GM23338 (cell line): ENCODE results near the gene ATP6V0A4. TPM values are rescaled to one million over a fixed set of nuclear protein-coding genes. Genes with fewer than 3 reads are reported as not detected.

Experiments used
- ATAC-seq: fragments of 200-7000 bp; cut with Tn5 transposase; 3 replicates; pipeline ENCODE4 v1.9.1; 2020
- DNase-seq: peaks from one replicate; pipeline ENCODE4 v3.0.0-alpha.2; 2015; ENCODE audit warnings: low spot score
- H2AFZ ChIP-seq: fragments of 200-600 bp; sonication (generic); 2 replicates; pipeline ENCODE4 v1.8.0; 2016; ENCODE audit warnings: antibody characterized with exemption, mild to moderate bottlenecking, moderate library complexity
- H3F3A ChIP-seq: fragments of 200-600 bp; sonication (generic); replicated peaks from 2 replicates; pipeline ENCODE4 v1.8.0; 2017; ENCODE audit warnings: antibody characterized with exemption, mixed run types, low read depth
- H3K27ac ChIP-seq: fragments of 200-600 bp; sonication (generic); 2 replicates; pipeline ENCODE4 v1.6.1; 2016; ENCODE audit warnings: low read depth
- H3K27me3 ChIP-seq: fragments of 200-600 bp; sonication (generic); 2 replicates; pipeline ENCODE4 v1.8.0; 2016; ENCODE audit warnings: mild to moderate bottlenecking, mixed run types, moderate library complexity; ENCODE audit not compliant: insufficient read depth
- H3K36me3 ChIP-seq: fragments of 200-600 bp; sonication (generic); 2 replicates; pipeline ENCODE4 v1.8.0; 2016; ENCODE audit warnings: mild to moderate bottlenecking; ENCODE audit not compliant: insufficient read depth
- H3K4me1 ChIP-seq: fragments of 200-600 bp; sonication (generic); 2 replicates; pipeline ENCODE4 v1.8.0; 2016; ENCODE audit warnings: mild to moderate bottlenecking, moderate library complexity; ENCODE audit not compliant: insufficient read depth
- H3K4me2 ChIP-seq: fragments of 200-600 bp; sonication (generic); 2 replicates; pipeline ENCODE4 v1.7.1; 2017; ENCODE audit warnings: mixed run types
- H3K4me3 ChIP-seq: fragments of 200-600 bp; sonication (generic); 2 replicates; pipeline ENCODE4 v1.6.1; 2016; ENCODE audit warnings: mixed run types
- H3K79me2 ChIP-seq: fragments of 200-600 bp; sonication (generic); replicated peaks from 2 replicates; pipeline ENCODE4 v1.8.0; 2017; ENCODE audit warnings: mild to moderate bottlenecking; ENCODE audit not compliant: insufficient read depth
- H3K9me2 ChIP-seq: fragments of 200-600 bp; sonication (generic); 2 replicates; pipeline ENCODE4 v1.8.0; 2017; ENCODE audit not compliant: insufficient read depth
- H4K20me1 ChIP-seq: fragments of 200-600 bp; sonication (generic); replicated peaks from 2 replicates; pipeline ENCODE4 v1.8.0; 2017; ENCODE audit warnings: mild to moderate bottlenecking; ENCODE audit not compliant: insufficient read depth
- H3K27ac Mint-ChIP-seq: 2 replicates; pipeline ENCODE4 v1.8.0; 2020; ENCODE audit warnings: inconsistent platforms, mild to moderate bottlenecking, moderate library complexity, mixed read lengths
- H3K27me3 Mint-ChIP-seq: 3 replicates; pipeline ENCODE4 v1.8.0; 2022; ENCODE audit warnings: low read depth, mild to moderate bottlenecking, moderate library complexity, mixed read lengths, inconsistent platforms; ENCODE audit not compliant: insufficient read depth, poor library complexity
- H3K36me3 Mint-ChIP-seq: 3 replicates; pipeline ENCODE4 v1.8.0; 2021; ENCODE audit warnings: low read depth, mild to moderate bottlenecking, inconsistent platforms, moderate library complexity, mixed read lengths
- H3K4me1 Mint-ChIP-seq: 3 replicates; pipeline ENCODE4 v1.8.0; 2020; ENCODE audit warnings: mild to moderate bottlenecking, inconsistent platforms, mixed read lengths
- H3K4me3 Mint-ChIP-seq: 3 replicates; pipeline ENCODE4 v1.8.0; 2021; ENCODE audit warnings: moderate library complexity, mild to moderate bottlenecking, inconsistent platforms, mixed read lengths
- H3K9me3 Mint-ChIP-seq: 3 replicates; pipeline ENCODE4 v1.8.0; 2020; ENCODE audit warnings: moderate library complexity, mild to moderate bottlenecking, inconsistent platforms, mixed read lengths
- CREB1 ChIP-seq: fragments of 250-450 bp; sonication (Bioruptor Pico); IDR thresholded peaks from 2 replicates; pipeline ENCODE4 v1.5.0; 2020; ENCODE audit warnings: low read depth, mild to moderate bottlenecking, moderate library complexity
- CTCF ChIP-seq, 2 experiments: fragments of 200-600 bp in 1 of 2; sonication (generic) in 1 of 2; conservative IDR thresholded peaks; 2 replicates each; pipeline versions ENCODE4 v1.5.1 to v1.6.1; 2016 to 2017; ENCODE audit warnings: antibody characterized with exemption in 2 of 2, low read depth in 2 of 2, mild to moderate bottlenecking in 2 of 2, moderate library complexity in 1 of 2
- EZH2 ChIP-seq: fragments of 200-600 bp; sonication (generic); IDR thresholded peaks from one replicate; pipeline ENCODE4 v1.8.0; 2017; ENCODE audit warnings: antibody characterized with exemption, mild to moderate bottlenecking, low read depth; ENCODE audit not compliant: unreplicated experiment
- EZH2phosphoT487 ChIP-seq: fragments of 200-600 bp; sonication (generic); IDR thresholded peaks from one replicate; pipeline ENCODE4 v1.8.1; 2018; ENCODE audit warnings: antibody characterized with exemption; ENCODE audit not compliant: unreplicated experiment
- JUNB ChIP-seq: IDR thresholded peaks from one replicate; pipeline ENCODE4 v1.6.1; 2016; ENCODE audit warnings: antibody characterized with exemption; ENCODE audit not compliant: unreplicated experiment
- NANOG ChIP-seq: IDR thresholded peaks from 2 replicates; pipeline ENCODE4 v1.6.1; 2016; ENCODE audit warnings: antibody characterized with exemption, borderline replicate concordance
- POLR2AphosphoS5 ChIP-seq: IDR thresholded peaks from 2 replicates; pipeline ENCODE4 v1.6.1; 2016; ENCODE audit warnings: antibody characterized with exemption, low read depth
- STAT1 ChIP-seq: IDR thresholded peaks from one replicate; pipeline ENCODE4 v1.6.1; 2016; ENCODE audit warnings: antibody characterized with exemption; ENCODE audit not compliant: unreplicated experiment
- ZNF114 ChIP-seq: fragments of 250-450 bp; sonication (Bioruptor Pico); IDR thresholded peaks from 2 replicates; pipeline ENCODE4 v1.5.0; 2020; ENCODE audit warnings: mild to moderate bottlenecking, moderate library complexity
- ZNF331 ChIP-seq: fragments of 250-450 bp; sonication (Bioruptor Pico); IDR thresholded peaks from 2 replicates; pipeline ENCODE4 v1.5.0; 2020; ENCODE audit warnings: low read depth, mild to moderate bottlenecking, moderate library complexity
- polyA plus RNA-seq: library from polyadenylated mRNA; unstranded; fragments of >200 nt; fragmentation: Nextera tagmentation; extraction: Ambion mirVana; gene quantifications from 2 replicates; pipeline ENCODE4 v1.2.1, GENCODE V29; 2016
- total RNA-seq: library from RNA; depleted of rRNA; stranded (reverse); fragments of >200 nt; shearing (Covaris generic); gene quantifications from 2 replicates; pipeline ENCODE4 v1.2.3, GENCODE V29; 2014
- TF ChIP-seq, protein P1 (sequence below): IDR thresholded peaks from 2 replicates; pipeline ENCODE4 v1.6.1; 2016; ENCODE audit warnings: antibody characterized with exemption
- TF ChIP-seq, protein P2 (sequence below): fragments of 250-450 bp; sonication (Bioruptor Pico); IDR thresholded peaks from 2 replicates; pipeline ENCODE4 v1.5.0; 2020; ENCODE audit warnings: mild to moderate bottlenecking, moderate library complexity
- TF ChIP-seq, protein P3 (sequence below): IDR thresholded peaks from one replicate; pipeline ENCODE4 v1.6.1; 2018; ENCODE audit warnings: antibody characterized with exemption; ENCODE audit not compliant: unreplicated experiment

The ATP6V0A4 gene
- total and polyA plus RNA-seq, 2 experiments from 2014 or later: 0.10 to 1.3 TPM

DNA sequence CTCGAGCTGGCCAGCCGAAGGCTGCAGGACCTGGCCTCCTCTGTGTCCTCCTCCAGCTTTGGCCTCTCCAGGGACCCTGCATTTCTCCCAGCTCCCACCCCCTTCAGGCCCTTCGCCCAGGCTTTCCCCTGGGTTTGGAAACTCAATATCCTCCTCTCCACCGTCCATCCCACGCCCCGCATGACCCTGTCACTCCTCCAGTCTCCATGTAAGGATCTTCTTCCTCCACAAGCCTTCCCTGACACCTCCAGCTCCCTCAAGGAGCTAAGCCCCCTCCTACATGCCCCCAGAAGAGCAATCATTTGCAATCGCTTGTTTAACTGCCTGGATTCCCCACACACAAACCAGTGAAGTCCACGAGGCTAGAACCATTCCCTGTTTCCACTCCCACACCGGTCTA is 24.8 kb downstream of the ATP6V0A4 start:
- H3K27me3 Mint-ChIP-seq: peaks cover 5% of the 10 kb centered on the region
- no peak overlapping the region for H3K27ac Mint-ChIP-seq
- 0 out of 2 replicates have a peak overlapping the region, but pooled peaks have one; percentile 14 for H3K4me2 ChIP-seq
- H3K4me1 ChIP-seq: peaks cover 5% of the 10 kb centered on the region; the same call in 1 of the 2 replicates
- H3K36me3 Mint-ChIP-seq: no peaks in the 10 kb centered on the region; the same call in 2 of the 3 replicates
- no peak overlapping the region for H3K27ac ChIP-seq
- ATAC-seq: no peak
- H3K79me2 ChIP-seq: no peaks in the 10 kb centered on the region
- no peak overlapping the region; the same call in 2 of the 3 replicates for H3K4me3 Mint-ChIP-seq
- no peaks in the 10 kb centered on the region for H3K36me3 ChIP-seq
- H3K27me3 ChIP-seq: no peaks in the 10 kb centered on the region
- H3K4me3 ChIP-seq: no peak overlapping the region
- TF ChIP-seq POLR2AphosphoS5: no peak
- TF ChIP-seq, protein P1, sequence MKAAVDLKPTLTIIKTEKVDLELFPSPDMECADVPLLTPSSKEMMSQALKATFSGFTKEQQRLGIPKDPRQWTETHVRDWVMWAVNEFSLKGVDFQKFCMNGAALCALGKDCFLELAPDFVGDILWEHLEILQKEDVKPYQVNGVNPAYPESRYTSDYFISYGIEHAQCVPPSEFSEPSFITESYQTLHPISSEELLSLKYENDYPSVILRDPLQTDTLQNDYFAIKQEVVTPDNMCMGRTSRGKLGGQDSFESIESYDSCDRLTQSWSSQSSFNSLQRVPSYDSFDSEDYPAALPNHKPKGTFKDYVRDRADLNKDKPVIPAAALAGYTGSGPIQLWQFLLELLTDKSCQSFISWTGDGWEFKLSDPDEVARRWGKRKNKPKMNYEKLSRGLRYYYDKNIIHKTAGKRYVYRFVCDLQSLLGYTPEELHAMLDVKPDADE: no peak
- no peak for TF ChIP-seq CTCF (conservative IDR thresholded peaks at IDR 0.05; ENCODE audit: low read depth in 2 of 2)
- TF ChIP-seq, protein P2, sequence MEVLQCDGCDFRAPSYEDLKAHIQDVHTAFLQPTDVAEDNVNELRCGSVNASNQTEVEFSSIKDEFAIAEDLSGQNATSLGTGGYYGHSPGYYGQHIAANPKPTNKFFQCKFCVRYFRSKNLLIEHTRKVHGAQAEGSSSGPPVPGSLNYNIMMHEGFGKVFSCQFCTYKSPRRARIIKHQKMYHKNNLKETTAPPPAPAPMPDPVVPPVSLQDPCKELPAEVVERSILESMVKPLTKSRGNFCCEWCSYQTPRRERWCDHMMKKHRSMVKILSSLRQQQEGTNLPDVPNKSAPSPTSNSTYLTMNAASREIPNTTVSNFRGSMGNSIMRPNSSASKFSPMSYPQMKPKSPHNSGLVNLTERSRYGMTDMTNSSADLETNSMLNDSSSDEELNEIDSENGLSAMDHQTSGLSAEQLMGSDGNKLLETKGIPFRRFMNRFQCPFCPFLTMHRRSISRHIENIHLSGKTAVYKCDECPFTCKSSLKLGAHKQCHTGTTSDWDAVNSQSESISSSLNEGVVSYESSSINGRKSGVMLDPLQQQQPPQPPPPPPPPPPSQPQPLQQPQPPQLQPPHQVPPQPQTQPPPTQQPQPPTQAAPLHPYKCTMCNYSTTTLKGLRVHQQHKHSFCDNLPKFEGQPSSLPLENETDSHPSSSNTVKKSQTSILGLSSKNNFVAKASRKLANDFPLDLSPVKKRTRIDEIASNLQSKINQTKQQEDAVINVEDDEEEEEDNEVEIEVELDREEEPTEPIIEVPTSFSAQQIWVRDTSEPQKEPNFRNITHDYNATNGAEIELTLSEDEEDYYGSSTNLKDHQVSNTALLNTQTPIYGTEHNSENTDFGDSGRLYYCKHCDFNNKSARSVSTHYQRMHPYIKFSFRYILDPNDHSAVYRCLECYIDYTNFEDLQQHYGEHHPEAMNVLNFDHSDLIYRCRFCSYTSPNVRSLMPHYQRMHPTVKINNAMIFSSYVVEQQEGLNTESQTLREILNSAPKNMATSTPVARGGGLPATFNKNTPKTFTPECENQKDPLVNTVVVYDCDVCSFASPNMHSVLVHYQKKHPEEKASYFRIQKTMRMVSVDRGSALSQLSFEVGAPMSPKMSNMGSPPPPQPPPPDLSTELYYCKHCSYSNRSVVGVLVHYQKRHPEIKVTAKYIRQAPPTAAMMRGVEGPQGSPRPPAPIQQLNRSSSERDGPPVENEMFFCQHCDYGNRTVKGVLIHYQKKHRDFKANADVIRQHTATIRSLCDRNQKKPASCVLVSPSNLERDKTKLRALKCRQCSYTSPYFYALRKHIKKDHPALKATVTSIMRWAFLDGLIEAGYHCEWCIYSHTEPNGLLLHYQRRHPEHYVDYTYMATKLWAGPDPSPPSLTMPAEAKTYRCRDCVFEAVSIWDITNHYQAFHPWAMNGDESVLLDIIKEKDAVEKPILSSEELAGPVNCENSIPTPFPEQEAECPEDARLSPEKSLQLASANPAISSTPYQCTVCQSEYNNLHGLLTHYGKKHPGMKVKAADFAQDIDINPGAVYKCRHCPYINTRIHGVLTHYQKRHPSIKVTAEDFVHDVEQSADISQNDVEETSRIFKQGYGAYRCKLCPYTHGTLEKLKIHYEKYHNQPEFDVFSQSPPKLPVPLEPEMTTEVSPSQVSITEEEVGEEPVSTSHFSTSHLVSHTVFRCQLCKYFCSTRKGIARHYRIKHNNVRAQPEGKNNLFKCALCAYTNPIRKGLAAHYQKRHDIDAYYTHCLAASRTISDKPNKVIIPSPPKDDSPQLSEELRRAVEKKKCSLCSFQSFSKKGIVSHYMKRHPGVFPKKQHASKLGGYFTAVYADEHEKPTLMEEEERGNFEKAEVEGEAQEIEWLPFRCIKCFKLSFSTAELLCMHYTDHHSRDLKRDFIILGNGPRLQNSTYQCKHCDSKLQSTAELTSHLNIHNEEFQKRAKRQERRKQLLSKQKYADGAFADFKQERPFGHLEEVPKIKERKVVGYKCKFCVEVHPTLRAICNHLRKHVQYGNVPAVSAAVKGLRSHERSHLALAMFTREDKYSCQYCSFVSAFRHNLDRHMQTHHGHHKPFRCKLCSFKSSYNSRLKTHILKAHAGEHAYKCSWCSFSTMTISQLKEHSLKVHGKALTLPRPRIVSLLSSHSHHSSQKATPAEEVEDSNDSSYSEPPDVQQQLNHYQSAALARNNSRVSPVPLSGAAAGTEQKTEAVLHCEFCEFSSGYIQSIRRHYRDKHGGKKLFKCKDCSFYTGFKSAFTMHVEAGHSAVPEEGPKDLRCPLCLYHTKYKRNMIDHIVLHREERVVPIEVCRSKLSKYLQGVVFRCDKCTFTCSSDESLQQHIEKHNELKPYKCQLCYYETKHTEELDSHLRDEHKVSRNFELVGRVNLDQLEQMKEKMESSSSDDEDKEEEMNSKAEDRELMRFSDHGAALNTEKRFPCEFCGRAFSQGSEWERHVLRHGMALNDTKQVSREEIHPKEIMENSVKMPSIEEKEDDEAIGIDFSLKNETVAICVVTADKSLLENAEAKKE: no peak
- TF ChIP-seq, protein P3, sequence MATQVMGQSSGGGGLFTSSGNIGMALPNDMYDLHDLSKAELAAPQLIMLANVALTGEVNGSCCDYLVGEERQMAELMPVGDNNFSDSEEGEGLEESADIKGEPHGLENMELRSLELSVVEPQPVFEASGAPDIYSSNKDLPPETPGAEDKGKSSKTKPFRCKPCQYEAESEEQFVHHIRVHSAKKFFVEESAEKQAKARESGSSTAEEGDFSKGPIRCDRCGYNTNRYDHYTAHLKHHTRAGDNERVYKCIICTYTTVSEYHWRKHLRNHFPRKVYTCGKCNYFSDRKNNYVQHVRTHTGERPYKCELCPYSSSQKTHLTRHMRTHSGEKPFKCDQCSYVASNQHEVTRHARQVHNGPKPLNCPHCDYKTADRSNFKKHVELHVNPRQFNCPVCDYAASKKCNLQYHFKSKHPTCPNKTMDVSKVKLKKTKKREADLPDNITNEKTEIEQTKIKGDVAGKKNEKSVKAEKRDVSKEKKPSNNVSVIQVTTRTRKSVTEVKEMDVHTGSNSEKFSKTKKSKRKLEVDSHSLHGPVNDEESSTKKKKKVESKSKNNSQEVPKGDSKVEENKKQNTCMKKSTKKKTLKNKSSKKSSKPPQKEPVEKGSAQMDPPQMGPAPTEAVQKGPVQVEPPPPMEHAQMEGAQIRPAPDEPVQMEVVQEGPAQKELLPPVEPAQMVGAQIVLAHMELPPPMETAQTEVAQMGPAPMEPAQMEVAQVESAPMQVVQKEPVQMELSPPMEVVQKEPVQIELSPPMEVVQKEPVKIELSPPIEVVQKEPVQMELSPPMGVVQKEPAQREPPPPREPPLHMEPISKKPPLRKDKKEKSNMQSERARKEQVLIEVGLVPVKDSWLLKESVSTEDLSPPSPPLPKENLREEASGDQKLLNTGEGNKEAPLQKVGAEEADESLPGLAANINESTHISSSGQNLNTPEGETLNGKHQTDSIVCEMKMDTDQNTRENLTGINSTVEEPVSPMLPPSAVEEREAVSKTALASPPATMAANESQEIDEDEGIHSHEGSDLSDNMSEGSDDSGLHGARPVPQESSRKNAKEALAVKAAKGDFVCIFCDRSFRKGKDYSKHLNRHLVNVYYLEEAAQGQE: no peak
- no peak for TF ChIP-seq ZNF331 (CRISPR knock-in tag)
- no peak for TF ChIP-seq EZH2phosphoT487
- TF ChIP-seq STAT1: no peak
- no peak for TF ChIP-seq CREB1 (CRISPR knock-in tag)
- no peak for TF ChIP-seq JUNB
- TF ChIP-seq NANOG: no peak
- no peak for TF ChIP-seq ZNF114 (CRISPR knock-in tag)
- no peak for TF ChIP-seq EZH2
- no peaks in the 10 kb centered on the region for H4K20me1 ChIP-seq
- H2AFZ ChIP-seq: peak overlapping the region; percentile 91; the same call in 1 of the 2 replicates
- H3F3A ChIP-seq: no peaks in the 10 kb centered on the region
- peaks cover 16% of the 10 kb centered on the region for H3K4me1 Mint-ChIP-seq
- H3K9me3 Mint-ChIP-seq: no peaks in the 10 kb centered on the region
- no peaks in the 10 kb centered on the region for H3K9me2 ChIP-seq
- no peak for DNase-seq
